Prostate gland (tissue), 2 donors: ENCODE data around the gene ULK4. TPM values are rescaled to one million over a fixed set of nuclear protein-coding genes. Genes with fewer than 3 reads are reported as not detected.

Source experiments
- DNase-seq: peaks from one replicate; pipeline ENCODE4 v3.0.0-alpha.2; 2019; ENCODE audit warnings: low spot score
- H3K27ac ChIP-seq, 2 donors: fragments of 200-600 bp; sonication (generic); 2 replicates each; pipeline ENCODE4 v1.5.1; 2017 to 2019
- H3K27me3 ChIP-seq: fragments of 200-600 bp; sonication (generic); replicated peaks from 2 replicates; pipeline ENCODE4 v1.5.1; 2019; ENCODE audit not compliant: insufficient read depth
- H3K36me3 ChIP-seq, 2 donors: fragments of 200-600 bp; sonication (generic); 1 replicate in 1 of 2; 2 replicates in 1 of 2; pipeline versions ENCODE4 v1.5.1 to v1.8.1; 2017 to 2019
- H3K4me1 ChIP-seq: fragments of 200-600 bp; sonication (generic); replicated peaks from 2 replicates; pipeline ENCODE4 v1.5.1; 2019
- H3K4me3 ChIP-seq, 2 donors: fragments of 200-600 bp; sonication (generic); 2 replicates each; pipeline ENCODE4 v1.5.1; 2017 to 2019
- H3K9me3 ChIP-seq: fragments of 200-600 bp; sonication (generic); 2 replicates; pipeline ENCODE4 v1.5.1; 2017
- CTCF ChIP-seq, 4 experiments: fragments of 200-600 bp in 2 of 4; fragments of 450-650 bp in 2 of 4; sonication (generic) in 2 of 4; IDR thresholded peaks; 1 replicate in 3 of 4; 2 replicates in 1 of 4; pipeline ENCODE4 v1.5.1; 2016 to 2019; ENCODE audit warnings: antibody characterized with exemption in 4 of 4, mild to moderate bottlenecking in 2 of 4, moderate library complexity in 2 of 4
- POLR2A ChIP-seq: fragments of 450-650 bp; IDR thresholded peaks from one replicate; pipeline ENCODE4 v1.6.1; 2016; ENCODE audit warnings: antibody characterized with exemption, mild to moderate bottlenecking
- POLR2AphosphoS5 ChIP-seq: sonication (generic); formaldehyde crosslinking; IDR thresholded peaks from one replicate; pipeline ENCODE4 v1.6.1; 2017; ENCODE audit warnings: antibody characterized with exemption
- WGBS: methylation state at CpG from one replicate; pipeline ENCODE4 v1.1.5; 2018; 5-methylcytosine and 5-hydroxymethylcytosine counted together
- intact Hi-C: fragments of 100-400 bp; cut with DNase I; formaldehyde crosslinking; loops from one replicate; pipeline ENCODE4 v1.14.2; 2022
- total RNA-seq, 2 donors: library from RNA; depleted of rRNA; stranded (reverse); fragments of >200 nt; gene quantifications; one replicate each; pipeline ENCODE4 v1.1.0, GENCODE V29; 2016

Gene ULK4
- total RNA-seq, 2 donors from 2014 or later = 23.1 to 33.7 TPM

GRCh38 chr3:41601404-41601987 is 360.4 kb downstream of the ULK4 start:
- no peak overlapping the region for H3K4me3 ChIP-seq
- H3K27ac ChIP-seq = no peak overlapping the region
- no peaks in the 10 kb centered on the region for H3K9me3 ChIP-seq
- H3K27me3 ChIP-seq = no peaks in the 10 kb centered on the region
- no peaks in the 10 kb centered on the region for H3K4me1 ChIP-seq
- no peaks in the 10 kb centered on the region for H3K36me3 ChIP-seq
- no peak for TF ChIP-seq POLR2AphosphoS5
- TF ChIP-seq POLR2A = no peak
- no peak for TF ChIP-seq CTCF (IDR thresholded peaks at IDR 0.05)
- intact Hi-C loops = no loop called here
- 41% methylated on average over 1 of the region's 1 CpG for whole genome bisulfite sequencing
- no peak for DNase-seq

- H3K4me1 ChIP-seq = no peaks in the 10 kb centered on the region
- no peak overlapping the region for H3K27ac ChIP-seq
- 67% methylated on average over 2 of the region's 2 CpGs for WGBS
- no peaks in the 10 kb centered on the region for H3K27me3 ChIP-seq
- no peaks in the 10 kb centered on the region for H3K9me3 ChIP-seq
- no peaks in the 10 kb centered on the region for H3K36me3 ChIP-seq
- no peak overlapping the region for H3K4me3 ChIP-seq
- DNase-seq = no peak
- no peak for TF ChIP-seq POLR2A
- no peak for TF ChIP-seq CTCF (IDR thresholded peaks at IDR 0.05)
- TF ChIP-seq POLR2AphosphoS5 = no peak
- intact Hi-C loops = no loop called here
These were observed 361.3 kb downstream of the ULK4 start for GRCh38 chr3:41600616-41601015.

- H3K36me3 ChIP-seq = no peaks in the 10 kb centered on the region
- no peak overlapping the region for H3K27ac ChIP-seq
- no peaks in the 10 kb centered on the region for H3K4me1 ChIP-seq
- no peaks in the 10 kb centered on the region for H3K27me3 ChIP-seq
- no peak for DNase-seq
- no peaks in the 10 kb centered on the region for H3K9me3 ChIP-seq
- intact Hi-C loops = no loop called here
- WGBS = 58% methylated on average over 1 of the region's 1 CpG
- TF ChIP-seq POLR2A (no peak), CTCF (IDR thresholded peaks at IDR 0.05) (no peak), POLR2AphosphoS5 (no peak)
- H3K4me3 ChIP-seq = no peak overlapping the region
These were observed 362.8 kb downstream of the ULK4 start for GRCh38 chr3:41599127-41599484.

GRCh38 chr3:41598402-41599126 is 363.3 kb downstream of the ULK4 start:
- no peaks in the 10 kb centered on the region for H3K4me1 ChIP-seq
- H3K4me3 ChIP-seq = no peak overlapping the region
- H3K36me3 ChIP-seq = no peaks in the 10 kb centered on the region
- TF ChIP-seq POLR2A = no peak
- H3K9me3 ChIP-seq = no peaks in the 10 kb centered on the region
- DNase-seq = no peak
- H3K27ac ChIP-seq = no peak overlapping the region
- intact Hi-C loops = no loop called here
- no peaks in the 10 kb centered on the region for H3K27me3 ChIP-seq
- WGBS = 56% methylated on average over 8 of the region's 8 CpGs

GRCh38 chr3:41593774-41594173 is 368.1 kb downstream of the ULK4 start:
- intact Hi-C loops = no loop called here
- no peak for TF ChIP-seq CTCF (IDR thresholded peaks at IDR 0.05)
- TF ChIP-seq POLR2AphosphoS5 = no peak
- no peak for TF ChIP-seq POLR2A

More at GRCh38 chr3:41593774-41594173, 368.1 kb downstream of the ULK4 start:
- H3K27me3 ChIP-seq = no peaks in the 10 kb centered on the region
- H3K36me3 ChIP-seq = no peaks in the 10 kb centered on the region
- no peak overlapping the region for H3K27ac ChIP-seq
- no peak for DNase-seq
- WGBS = 65% methylated on average over 5 of the region's 5 CpGs
- no peaks in the 10 kb centered on the region for H3K4me1 ChIP-seq
- H3K4me3 ChIP-seq = no peak overlapping the region
- no peaks in the 10 kb centered on the region for H3K9me3 ChIP-seq
